Ishikawa (cell line): ENCODE measurements around the gene NDUFA3.

Source experiments
- CEBPB ChIP-seq: IDR thresholded peaks from 2 replicates; pipeline ENCODE4 v1.6.1; 2012
- TAF1 ChIP-seq: IDR thresholded peaks from 2 replicates; pipeline ENCODE4 v1.6.1; 2012; ENCODE audit warnings: low read depth, mild to moderate bottlenecking
- YY1 ChIP-seq: IDR thresholded peaks from 2 replicates; pipeline ENCODE4 v1.6.1; 2012; ENCODE audit warnings: low read depth

- TF ChIP-seq CEBPB (no peak), TAF1 (no peak), YY1 (no peak)
Observed at GRCh38 chr19:54141356-54141755, 38.7 kb downstream of the NDUFA3 start.
